Measurements from ENCODE around the gene TUT7. TPM values are rescaled to one million over a fixed set of nuclear protein-coding genes. Genes with fewer than 3 reads are reported as not detected.
"Not testable (repeated sequence)": the region's sequence is repeated elsewhere in the genome, so short reads cannot be mapped to it uniquely, and the experiment has no call there.

TUT7 gene
- total and polyA plus RNA-seq, 12 donors: 12.7 to 51.7 (median 28.7) TPM

DNA sequence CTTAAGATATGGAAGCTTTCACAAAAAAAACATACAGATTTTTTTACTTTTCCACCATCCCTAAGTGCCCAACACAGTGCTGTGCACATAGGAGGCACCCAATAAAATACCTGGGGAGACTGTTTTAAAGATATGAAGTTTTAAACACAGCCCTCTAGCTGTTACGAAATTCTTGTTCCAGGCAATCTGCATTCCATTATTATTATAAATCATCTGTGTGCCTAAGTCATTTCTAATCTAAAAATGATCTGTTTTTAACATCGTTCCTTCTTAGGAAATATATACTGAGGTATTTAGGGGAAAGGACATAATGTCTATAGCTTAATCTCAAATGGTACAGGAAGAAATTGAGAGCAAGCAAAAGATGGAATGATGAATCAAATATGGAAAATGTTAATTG, 39.1 kb downstream of the TUT7 start:
- no peaks in the 10 kb centered on the region for H3K27me3 ChIP-seq
- H3K4me1 ChIP-seq (replicated peaks in 1 of 2): peaks cover 6 to 21% of the 10 kb centered on the region in 2 donors
- WGBS, 4 donors: 14 to 28% (median 18%) methylated on average over 2 of the region's 2 CpGs
- intact Hi-C loops (cut with DNase I): no loop called here
- no peaks in the 10 kb centered on the region for H3K9me3 ChIP-seq (replicated peaks in 1 of 3)
- no peak overlapping the region for H3K4me3 ChIP-seq
- no peak for TF ChIP-seq POLR2A (IDR thresholded peaks at IDR 0.05)
- TF ChIP-seq, protein P1, sequence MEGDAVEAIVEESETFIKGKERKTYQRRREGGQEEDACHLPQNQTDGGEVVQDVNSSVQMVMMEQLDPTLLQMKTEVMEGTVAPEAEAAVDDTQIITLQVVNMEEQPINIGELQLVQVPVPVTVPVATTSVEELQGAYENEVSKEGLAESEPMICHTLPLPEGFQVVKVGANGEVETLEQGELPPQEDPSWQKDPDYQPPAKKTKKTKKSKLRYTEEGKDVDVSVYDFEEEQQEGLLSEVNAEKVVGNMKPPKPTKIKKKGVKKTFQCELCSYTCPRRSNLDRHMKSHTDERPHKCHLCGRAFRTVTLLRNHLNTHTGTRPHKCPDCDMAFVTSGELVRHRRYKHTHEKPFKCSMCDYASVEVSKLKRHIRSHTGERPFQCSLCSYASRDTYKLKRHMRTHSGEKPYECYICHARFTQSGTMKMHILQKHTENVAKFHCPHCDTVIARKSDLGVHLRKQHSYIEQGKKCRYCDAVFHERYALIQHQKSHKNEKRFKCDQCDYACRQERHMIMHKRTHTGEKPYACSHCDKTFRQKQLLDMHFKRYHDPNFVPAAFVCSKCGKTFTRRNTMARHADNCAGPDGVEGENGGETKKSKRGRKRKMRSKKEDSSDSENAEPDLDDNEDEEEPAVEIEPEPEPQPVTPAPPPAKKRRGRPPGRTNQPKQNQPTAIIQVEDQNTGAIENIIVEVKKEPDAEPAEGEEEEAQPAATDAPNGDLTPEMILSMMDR (IDR thresholded peaks at IDR 0.05): no peak
- no peak for DNase-seq
- peak overlapping the region in 1 of 5 donors; percentile 13 for H3K27ac ChIP-seq
- H3K36me3 ChIP-seq (replicated peaks in 1 of 2): peaks cover 0 to 50% of the 10 kb centered on the region in 2 donors

DNA sequence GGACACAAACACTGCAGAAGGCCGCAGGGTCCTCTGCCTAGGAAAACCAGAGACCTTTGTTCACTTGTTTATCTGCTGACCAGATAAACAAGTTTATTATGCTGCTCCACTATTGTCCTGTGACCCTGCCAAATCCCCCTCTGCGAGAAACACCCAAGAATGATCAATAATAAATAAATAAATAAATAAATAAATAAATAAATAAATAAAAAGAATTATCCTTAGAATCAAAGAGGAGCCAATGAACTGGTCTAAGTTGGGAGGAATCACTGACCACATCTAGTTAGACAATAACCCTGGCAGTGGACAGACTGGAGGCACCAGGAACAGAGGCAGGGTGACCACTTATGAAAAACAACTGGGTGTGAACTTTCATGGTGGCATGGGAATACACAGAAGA, 41.3 kb downstream of the TUT7 start:
- H3K9me3 ChIP-seq (replicated peaks in 1 of 3); H3K27ac ChIP-seq; H3K4me3 ChIP-seq; H3K27me3 ChIP-seq; intact Hi-C loops (cut with DNase I); DNase-seq: not testable (repeated sequence)
- WGBS, 4 donors: 99 to 100% (median 100%) methylated on average over 2 of the region's 2 CpGs
- peaks cover 6 to 21% of the 10 kb centered on the region in 2 donors for H3K4me1 ChIP-seq (replicated peaks in 1 of 2)
- H3K36me3 ChIP-seq (replicated peaks in 1 of 2): peaks cover 0 to 51% of the 10 kb centered on the region in 2 donors

DNA sequence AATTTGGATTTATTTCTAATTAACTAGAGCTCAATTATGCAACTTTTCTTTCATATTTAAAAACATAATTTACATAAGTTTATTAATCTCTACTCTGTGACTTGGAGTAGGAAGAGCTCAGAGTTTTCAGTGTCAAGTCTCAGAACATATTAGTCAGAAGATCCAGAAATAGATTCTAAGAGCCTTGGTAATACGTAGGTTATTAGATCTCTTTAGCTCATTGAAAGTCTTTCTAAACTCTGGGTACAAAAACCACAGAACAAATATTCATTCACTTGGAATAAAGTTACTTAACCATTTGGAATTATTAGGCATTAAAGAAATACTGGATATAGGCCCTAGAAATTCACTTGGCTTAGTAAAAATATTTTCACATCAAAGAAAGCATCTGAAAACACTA, 45.5 kb downstream of the TUT7 start:
- Histone ChIP-seq H3K9me3 (replicated peaks in 1 of 3) (no peaks in the 10 kb centered on the region), H3K27ac (peak overlapping the region in 2 of 5 donors; percentile 23 to 49), H3K4me3 (no peak overlapping the region), H3K4me1 (replicated peaks in 1 of 2) (peaks cover 3 to 8% of the 10 kb centered on the region in 2 donors), H3K27me3 (no peaks in the 10 kb centered on the region), H3K36me3 (replicated peaks in 1 of 2) (peaks cover 0 to 64% of the 10 kb centered on the region in 2 donors)
- TF ChIP-seq, protein P1 (IDR thresholded peaks at IDR 0.05): no peak
- no peak for TF ChIP-seq POLR2A (IDR thresholded peaks at IDR 0.05)
- DNase-seq: no peak
- intact Hi-C loops (cut with DNase I): no loop called here
- WGBS, 4 donors: 28 to 52% (median 34%) methylated on average over 1 of the region's 1 CpG

DNA sequence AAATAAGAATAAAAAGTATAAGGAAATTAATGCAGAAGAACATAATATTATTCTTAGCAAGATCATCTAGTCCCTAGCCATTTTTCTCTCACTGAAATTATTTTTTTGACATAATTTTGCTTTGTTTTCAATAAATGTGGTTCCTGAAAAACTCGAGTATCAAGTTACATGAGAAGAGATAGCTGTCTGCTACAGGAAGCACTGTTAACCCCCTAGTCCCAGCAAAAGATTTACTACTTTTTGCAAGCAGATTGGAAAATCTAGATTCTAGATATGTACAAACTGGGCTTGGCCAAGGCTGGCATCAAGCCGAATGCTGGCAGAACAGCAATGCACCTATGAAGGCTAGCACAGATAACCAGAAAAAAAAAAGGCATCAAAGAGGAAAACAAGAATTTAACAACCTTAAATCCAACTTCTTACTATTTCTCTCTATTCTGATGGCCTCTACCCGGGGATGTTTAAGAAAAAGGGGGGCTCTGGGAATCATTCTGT, 49.9 kb downstream of the TUT7 start:
- WGBS, 4 donors: 36 to 41% (median 40%) methylated on average over 3 of the region's 3 CpGs

More for the DNA sequence above, 49.9 kb downstream of the TUT7 start:
- Histone ChIP-seq H3K27ac (peak overlapping the region in 1 of 5 donors; percentile 20), H3K9me3 (replicated peaks in 1 of 3) (no peaks in the 10 kb centered on the region), H3K27me3 (no peaks in the 10 kb centered on the region), H3K4me3 (no peak overlapping the region), H3K4me1 (replicated peaks in 1 of 2) (peaks cover 3 to 8% of the 10 kb centered on the region in 2 donors), H3K36me3 (replicated peaks in 1 of 2) (peaks cover 0 to 83% of the 10 kb centered on the region in 2 donors)
- intact Hi-C loops (cut with DNase I): no loop called here
- TF ChIP-seq, protein P1 (IDR thresholded peaks at IDR 0.05): no peak
- TF ChIP-seq POLR2A (IDR thresholded peaks at IDR 0.05): no peak
- DNase-seq: peak in 3 of 7 donors; percentile 49 to 69 (median 62)

All from adrenal gland (tissue), 12 donors.